Prostate gland (tissue), 2 donors: Measurements from ENCODE around the gene IKZF2. TPM values are rescaled to one million over a fixed set of nuclear protein-coding genes. Genes with fewer than 3 reads are reported as not detected.

Experiments used
- DNase-seq: peaks from one replicate; pipeline ENCODE4 v3.0.0-alpha.2; 2019; ENCODE audit warnings: low spot score
- H3K27ac ChIP-seq, 2 donors: fragments of 200-600 bp; sonication (generic); 2 replicates each; pipeline ENCODE4 v1.5.1; 2017 to 2019
- H3K27me3 ChIP-seq: fragments of 200-600 bp; sonication (generic); replicated peaks from 2 replicates; pipeline ENCODE4 v1.5.1; 2019; ENCODE audit not compliant: insufficient read depth
- H3K36me3 ChIP-seq, 2 donors: fragments of 200-600 bp; sonication (generic); 1 replicate in 1 of 2; 2 replicates in 1 of 2; pipeline versions ENCODE4 v1.5.1 to v1.8.1; 2017 to 2019
- H3K4me1 ChIP-seq: fragments of 200-600 bp; sonication (generic); replicated peaks from 2 replicates; pipeline ENCODE4 v1.5.1; 2019
- H3K4me3 ChIP-seq, 2 donors: fragments of 200-600 bp; sonication (generic); 2 replicates each; pipeline ENCODE4 v1.5.1; 2017 to 2019
- H3K9me3 ChIP-seq: fragments of 200-600 bp; sonication (generic); 2 replicates; pipeline ENCODE4 v1.5.1; 2017
- POLR2A ChIP-seq: fragments of 450-650 bp; IDR thresholded peaks from one replicate; pipeline ENCODE4 v1.6.1; 2016; ENCODE audit warnings: antibody characterized with exemption, mild to moderate bottlenecking
- POLR2AphosphoS5 ChIP-seq: sonication (generic); formaldehyde crosslinking; IDR thresholded peaks from one replicate; pipeline ENCODE4 v1.6.1; 2017; ENCODE audit warnings: antibody characterized with exemption
- WGBS: methylation state at CpG from one replicate; pipeline ENCODE4 v1.1.5; 2018; 5-methylcytosine and 5-hydroxymethylcytosine counted together
- intact Hi-C: fragments of 100-400 bp; cut with DNase I; formaldehyde crosslinking; loops from one replicate; pipeline ENCODE4 v1.14.2; 2022
- total RNA-seq, 2 donors: library from RNA; depleted of rRNA; stranded (reverse); fragments of >200 nt; gene quantifications; one replicate each; pipeline ENCODE4 v1.1.0, GENCODE V29; 2016
- TF ChIP-seq, protein P1 (sequence below), 4 experiments: fragments of 200-600 bp in 2 of 4; fragments of 450-650 bp in 2 of 4; sonication (generic) in 2 of 4; IDR thresholded peaks; 1 replicate in 3 of 4; 2 replicates in 1 of 4; pipeline ENCODE4 v1.5.1; 2016 to 2019; ENCODE audit warnings: antibody characterized with exemption in 4 of 4, mild to moderate bottlenecking in 2 of 4, moderate library complexity in 2 of 4

IKZF2 gene
- total RNA-seq, 2 donors from 2014 or later: 24.4 to 27.8 TPM

DNA sequence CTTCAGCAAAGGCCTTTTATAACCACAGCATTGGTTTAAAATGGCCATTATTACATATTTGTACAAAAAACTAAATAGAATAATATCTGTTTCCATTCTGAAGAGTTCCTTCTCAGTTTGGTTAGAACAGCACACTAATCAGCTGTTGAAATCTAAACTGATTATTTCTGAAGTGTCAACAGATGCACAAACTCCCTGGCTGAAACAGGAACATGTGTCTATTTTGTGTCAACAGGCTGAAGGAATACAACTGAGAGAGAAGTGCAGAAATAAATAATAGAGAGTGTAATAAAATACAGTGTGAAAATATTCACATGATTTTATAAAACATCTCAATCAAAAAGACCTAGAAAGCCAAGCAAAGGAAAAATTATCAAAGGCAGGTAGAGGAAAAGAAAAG, 29.7 kb downstream of the IKZF2 start:
- Histone ChIP-seq H3K4me3 (no peak overlapping the region), H3K4me1 (no peaks in the 10 kb centered on the region), H3K36me3 (no peaks in the 10 kb centered on the region), H3K27me3 (no peaks in the 10 kb centered on the region), H3K9me3 (no peaks in the 10 kb centered on the region), H3K27ac (no peak overlapping the region)
- TF ChIP-seq, protein P1, sequence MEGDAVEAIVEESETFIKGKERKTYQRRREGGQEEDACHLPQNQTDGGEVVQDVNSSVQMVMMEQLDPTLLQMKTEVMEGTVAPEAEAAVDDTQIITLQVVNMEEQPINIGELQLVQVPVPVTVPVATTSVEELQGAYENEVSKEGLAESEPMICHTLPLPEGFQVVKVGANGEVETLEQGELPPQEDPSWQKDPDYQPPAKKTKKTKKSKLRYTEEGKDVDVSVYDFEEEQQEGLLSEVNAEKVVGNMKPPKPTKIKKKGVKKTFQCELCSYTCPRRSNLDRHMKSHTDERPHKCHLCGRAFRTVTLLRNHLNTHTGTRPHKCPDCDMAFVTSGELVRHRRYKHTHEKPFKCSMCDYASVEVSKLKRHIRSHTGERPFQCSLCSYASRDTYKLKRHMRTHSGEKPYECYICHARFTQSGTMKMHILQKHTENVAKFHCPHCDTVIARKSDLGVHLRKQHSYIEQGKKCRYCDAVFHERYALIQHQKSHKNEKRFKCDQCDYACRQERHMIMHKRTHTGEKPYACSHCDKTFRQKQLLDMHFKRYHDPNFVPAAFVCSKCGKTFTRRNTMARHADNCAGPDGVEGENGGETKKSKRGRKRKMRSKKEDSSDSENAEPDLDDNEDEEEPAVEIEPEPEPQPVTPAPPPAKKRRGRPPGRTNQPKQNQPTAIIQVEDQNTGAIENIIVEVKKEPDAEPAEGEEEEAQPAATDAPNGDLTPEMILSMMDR (IDR thresholded peaks at IDR 0.05): no peak
- TF ChIP-seq POLR2A: no peak
- TF ChIP-seq POLR2AphosphoS5: no peak
- intact Hi-C loops: no loop called here
- DNase-seq: no peak

DNA sequence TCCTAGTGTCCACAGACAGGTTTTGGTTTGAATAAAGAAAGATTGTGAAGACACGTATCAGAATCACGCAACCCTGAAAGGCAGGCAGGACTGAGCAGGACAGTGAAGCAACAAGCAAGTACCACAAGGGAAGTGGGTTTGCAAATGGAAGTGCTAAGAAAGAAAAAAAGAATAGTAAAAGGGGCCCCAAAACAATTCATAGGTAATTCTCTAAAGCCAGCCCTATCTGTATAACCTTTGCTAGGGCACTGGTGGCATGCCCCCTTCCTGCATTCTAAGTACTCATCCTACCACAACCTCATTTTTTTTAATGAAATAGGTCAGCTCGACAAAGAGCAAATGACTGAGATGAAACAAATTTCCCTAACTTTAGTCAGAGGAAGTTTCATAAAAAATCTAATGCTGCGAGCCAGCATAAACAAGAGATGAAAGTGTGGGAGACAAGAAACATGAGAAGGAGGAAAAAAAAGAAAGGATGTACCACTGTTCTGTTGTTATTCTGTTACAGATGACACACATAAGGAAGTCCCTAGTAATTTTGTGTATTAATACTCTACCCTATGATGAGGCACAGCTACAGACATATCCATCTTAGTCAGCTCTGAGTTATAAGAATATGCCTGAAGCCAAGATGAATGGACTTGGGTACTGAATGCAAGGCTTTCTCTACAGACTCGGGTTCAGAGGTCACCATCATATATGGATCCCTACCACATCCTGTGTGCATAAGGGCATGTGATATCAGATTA, 32.2 kb downstream of the IKZF2 start:
- intact Hi-C loops: no loop called here
- Histone ChIP-seq H3K27me3 (no peaks in the 10 kb centered on the region), H3K9me3 (no peaks in the 10 kb centered on the region), H3K4me1 (no peaks in the 10 kb centered on the region), H3K36me3 (no peaks in the 10 kb centered on the region), H3K27ac (no peak overlapping the region), H3K4me3 (no peak overlapping the region)
- TF ChIP-seq POLR2AphosphoS5: no peak
- TF ChIP-seq, protein P1 (IDR thresholded peaks at IDR 0.05): no peak
- TF ChIP-seq POLR2A: no peak
- no peak for DNase-seq
- 69% methylated on average over 5 of the region's 5 CpGs for WGBS

DNA sequence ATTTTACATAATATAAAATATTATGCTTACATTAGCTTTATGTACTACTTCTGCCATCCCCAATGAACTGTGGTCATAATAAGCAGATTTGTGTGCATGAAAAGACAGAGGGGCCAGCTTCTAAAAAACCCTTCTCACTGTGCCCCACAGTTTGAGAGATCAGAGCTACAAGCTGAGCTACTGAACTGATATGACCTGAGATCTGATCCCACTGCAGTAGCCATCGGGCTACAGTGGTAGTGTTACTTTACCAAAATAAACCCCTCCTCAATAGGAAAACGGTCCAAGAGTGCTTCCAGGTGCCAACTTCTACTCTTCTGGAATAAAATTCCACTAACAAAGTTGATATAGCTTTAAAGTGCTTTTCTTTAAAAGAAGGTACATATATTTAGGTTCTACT, 43.1 kb downstream of the IKZF2 start:
- H3K27me3 ChIP-seq: no peaks in the 10 kb centered on the region
- intact Hi-C loops: no loop called here
- WGBS: 72% methylated on average over 2 of the region's 2 CpGs

DNA sequence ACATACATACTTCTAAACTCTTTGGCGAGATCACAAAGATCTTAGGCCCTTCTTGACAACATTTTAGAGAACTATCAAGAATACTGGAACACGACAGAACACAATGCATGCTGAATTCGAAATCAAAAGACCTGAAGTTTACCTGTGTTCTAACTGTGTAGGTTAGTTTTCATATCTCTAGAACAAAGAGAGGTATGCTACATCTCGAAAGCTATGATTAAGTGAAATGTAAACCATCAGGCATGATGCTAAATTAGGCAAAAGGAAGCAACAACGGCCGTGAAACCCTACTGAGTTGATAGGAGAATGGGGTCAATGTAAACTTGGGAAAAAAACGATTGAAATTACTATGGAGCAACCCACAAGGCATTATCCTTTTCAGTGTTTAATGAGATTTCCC, 43.7 kb downstream of the IKZF2 start:
- Histone ChIP-seq H3K4me3 (no peak overlapping the region), H3K9me3 (no peaks in the 10 kb centered on the region), H3K4me1 (no peaks in the 10 kb centered on the region), H3K36me3 (no peaks in the 10 kb centered on the region), H3K27me3 (no peaks in the 10 kb centered on the region), H3K27ac (no peak overlapping the region)
- intact Hi-C loops: no loop called here
- 86% methylated on average over 7 of the region's 7 CpGs for WGBS
- no peak for DNase-seq
- TF ChIP-seq POLR2AphosphoS5: no peak
- TF ChIP-seq, protein P1 (IDR thresholded peaks at IDR 0.05): no peak
- TF ChIP-seq POLR2A: no peak

More for the DNA sequence above, 43.1 kb downstream of the IKZF2 start:
- no peaks in the 10 kb centered on the region for H3K36me3 ChIP-seq
- DNase-seq: no peak
- TF ChIP-seq POLR2A (no peak), POLR2AphosphoS5 (no peak)
- TF ChIP-seq, protein P1 (IDR thresholded peaks at IDR 0.05): no peak
- H3K27ac ChIP-seq: no peak overlapping the region
- H3K9me3 ChIP-seq: no peaks in the 10 kb centered on the region
- no peaks in the 10 kb centered on the region for H3K4me1 ChIP-seq
- H3K4me3 ChIP-seq: no peak overlapping the region

DNA sequence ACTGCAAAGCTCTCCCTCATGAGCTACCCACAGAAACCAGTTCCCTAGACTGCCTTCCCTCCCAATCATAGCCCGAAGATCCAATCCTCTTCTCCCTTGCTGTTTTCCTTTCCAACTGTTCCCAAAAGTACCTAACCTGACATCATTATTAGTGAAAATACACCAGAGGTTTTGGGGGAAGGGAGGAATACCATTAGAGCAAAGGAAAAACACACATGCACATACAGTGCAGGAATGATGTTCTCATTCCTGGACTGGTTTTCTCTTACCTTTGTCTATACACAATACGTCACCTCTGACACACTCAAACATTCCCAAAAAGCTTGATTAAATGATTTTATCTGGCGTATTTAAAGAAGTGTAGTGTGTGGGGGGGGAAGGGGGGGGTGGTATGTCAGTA, 46.2 kb downstream of the IKZF2 start:
- no peak overlapping the region for H3K4me3 ChIP-seq
- 55% methylated on average over 3 of the region's 3 CpGs for WGBS
- no peaks in the 10 kb centered on the region for H3K4me1 ChIP-seq
- H3K27ac ChIP-seq: no peak overlapping the region
- DNase-seq: no peak
- H3K36me3 ChIP-seq: no peaks in the 10 kb centered on the region
- H3K9me3 ChIP-seq: no peaks in the 10 kb centered on the region
- no peak for TF ChIP-seq POLR2AphosphoS5
- TF ChIP-seq POLR2A: no peak
- TF ChIP-seq, protein P1 (IDR thresholded peaks at IDR 0.05): no peak
- intact Hi-C loops: no loop called here
- H3K27me3 ChIP-seq: no peaks in the 10 kb centered on the region
